ENCODE results near the gene RAB5B.
"Not testable (repeated sequence)": the region's sequence is repeated elsewhere in the genome, so short reads cannot be mapped to it uniquely, and the experiment has no call there.

The RAB5B gene

GRCh38 chr12:56013482-56013881 is 39.6 kb downstream of the RAB5B start:
- DNase-seq (ENCODE audit: low read depth in 2 of 3, low spot score in 1 of 3), result no peak

GRCh38 chr12:56014205-56014604 is 40.3 kb downstream of the RAB5B start:
- no peak for DNase-seq (ENCODE audit: low read depth in 2 of 3, low spot score in 1 of 3)

GRCh38 chr12:56017181-56017580 is 43.3 kb downstream of the RAB5B start:
- no peak for DNase-seq (ENCODE audit: low read depth in 2 of 3, low spot score in 1 of 3)

GRCh38 chr12:56018356-56018755 is 44.5 kb downstream of the RAB5B start:
- DNase-seq (ENCODE audit: low read depth in 2 of 3, low spot score in 1 of 3), result no peak

- DNase-seq (ENCODE audit: low read depth in 2 of 3, low spot score in 1 of 3), result no peak
These were observed 46.7 kb downstream of the RAB5B start, which contains the start of gene IKZF4 for GRCh38 chr12:56020423-56021184. Gene IKZF4 (plus strand): TSS chr12:56021043. CDS start chr12:56021494, 451 bp downstream.

- DNase-seq (ENCODE audit: low read depth in 2 of 3, low spot score in 1 of 3), result no peak
These were observed 48.1 kb downstream of the RAB5B start for GRCh38 chr12:56021889-56022497.

- no peak for DNase-seq (ENCODE audit: low read depth in 2 of 3, low spot score in 1 of 3)
These were observed 54.8 kb downstream of the RAB5B start for GRCh38 chr12:56028511-56029165.

GRCh38 chr12:56029166-56029519 is 55.3 kb downstream of the RAB5B start:
- no peak for DNase-seq (ENCODE audit: low read depth in 2 of 3, low spot score in 1 of 3)

GRCh38 chr12:56029666-56030293 is 55.9 kb downstream of the RAB5B start:
- peak in 1 of 3 donors; percentile 30 for DNase-seq (ENCODE audit: low read depth in 2 of 3, low spot score in 1 of 3)

GRCh38 chr12:56031987-56032386 is 58.1 kb downstream of the RAB5B start:
- no peak for DNase-seq (ENCODE audit: low read depth in 2 of 3, low spot score in 1 of 3)

- no peak for DNase-seq (ENCODE audit: low read depth in 2 of 3, low spot score in 1 of 3)
These were observed 60.9 kb downstream of the RAB5B start for GRCh38 chr12:56034586-56035332.

- DNase-seq (ENCODE audit: low read depth in 2 of 3, low spot score in 1 of 3), result no peak
These were observed 63.3 kb downstream of the RAB5B start for GRCh38 chr12:56037161-56037560.

GRCh38 chr12:56038022-56038655 is 64.3 kb downstream of the RAB5B start:
- no peak for DNase-seq (ENCODE audit: low read depth in 2 of 3, low spot score in 1 of 3)

GRCh38 chr12:56040151-56040550 is 66.3 kb downstream of the RAB5B start:
- DNase-seq (ENCODE audit: low read depth in 2 of 3, low spot score in 1 of 3), result no peak

- no peak for DNase-seq (ENCODE audit: low read depth in 2 of 3, low spot score in 1 of 3)
These were observed 67.2 kb downstream of the RAB5B start for GRCh38 chr12:56040963-56041551.

GRCh38 chr12:56041552-56042429 is 67.9 kb downstream of the RAB5B start, which contains the start of gene RPS26:
Gene RPS26 (plus strand): TSS chr12:56041918. CDS start chr12:56042167, 249 bp downstream.
- peak; percentile 84 to 93 (median 85) for DNase-seq (ENCODE audit: low read depth in 2 of 3, low spot score in 1 of 3)

- DNase-seq (ENCODE audit: low read depth in 2 of 3, low spot score in 1 of 3), result not testable (repeated sequence)
These were observed 68.5 kb downstream of the RAB5B start for GRCh38 chr12:56042430-56042813.

- DNase-seq (ENCODE audit: low read depth in 2 of 3, low spot score in 1 of 3), result no peak
These were observed 69.0 kb downstream of the RAB5B start for GRCh38 chr12:56042843-56043242.
